ENCODE measurements around the gene ZNF783. TPM values are rescaled to one million over a fixed set of nuclear protein-coding genes. Genes with fewer than 3 reads are reported as not detected.

Gene ZNF783
- total and polyA plus RNA-seq, 9 of the 15 experiments (the other 6 are each of a cell fraction or from before 2014, with no cell fraction given): 0.66 to 11.2 (median 5.4) TPM

DNA sequence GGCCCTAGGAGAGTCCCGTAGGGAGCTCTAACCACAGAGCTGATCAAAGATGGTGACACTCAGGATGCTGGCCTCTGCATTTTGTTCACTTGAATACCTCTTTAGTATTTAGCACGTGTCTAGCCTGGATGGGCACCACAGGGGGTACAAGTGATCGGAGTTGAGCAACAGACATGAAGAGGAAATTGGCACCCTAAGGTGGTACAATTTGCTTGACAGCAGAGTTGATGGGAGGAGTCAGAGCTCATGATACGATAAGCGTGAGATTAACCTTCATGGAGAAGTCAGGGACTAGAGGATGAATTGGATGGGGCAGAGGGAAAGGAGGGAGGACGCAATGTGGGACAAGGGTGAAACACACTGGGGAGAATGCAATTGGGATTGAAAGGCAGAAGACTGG lies 32.5 kb upstream of the ZNF783 start:
- ChIA-PET POLR2A (interaction anchor here (0.6 to 1.5 kb wide), 7 partner anchors 8 to 34 kb away, joined by 3 to 5 read pairs (median 3); partner anchors contain the start of gene ZNF282), CTCF (ENCODE audit: low intra/inter-chr PET ratio) (no interaction called here)
- no peaks in the 10 kb centered on the region for H3K27me3 ChIP-seq (ENCODE audit: control insufficient read depth in 2 of 2, insufficient read depth in 2 of 2, low read length in 2 of 2)
- no peak overlapping the region for H2AFZ ChIP-seq (ENCODE audit: low read depth, low read length)
- H4K20me1 ChIP-seq (replicated peaks; ENCODE audit: control insufficient read depth, insufficient read depth, low read length): peaks cover 3% of the 10 kb centered on the region
- peaks cover 0 to 4% of the 10 kb centered on the region in 2 experiments; a peak in 2 of 5 replicates for H3K4me1 ChIP-seq (replicated peaks in 1 of 2; ENCODE audit: control insufficient read depth in 2 of 2, insufficient read depth in 2 of 2, low read length in 2 of 2)
- H3K9me3 ChIP-seq (replicated peaks; ENCODE audit: control insufficient read depth, insufficient read depth, low read depth, low read length): 0 out of 2 replicates have a peak, but pooled peaks cover 2% of the 10 kb centered on the region
- DNase-seq (ENCODE audit: extremely low read depth in 1 of 4, low spot score in 3 of 4): no peak
- H3K36me3 ChIP-seq (ENCODE audit: control insufficient read depth, insufficient read depth, low read length): peaks cover 13% of the 10 kb centered on the region
- intact Hi-C loops (cut with micrococcal nuclease) (no loop called here), in situ Hi-C loops (cut with MboI) (no loop called here)
- H3K4me3 ChIP-seq: no peak overlapping the region
- H3K9me1 ChIP-seq (ENCODE audit: control insufficient read depth, insufficient read depth, low read length): no peaks in the 10 kb centered on the region
- no peak overlapping the region for H3K4me2 ChIP-seq (ENCODE audit: insufficient read depth, low read length)
- H3K27ac ChIP-seq (ENCODE audit: extremely low read depth, low read depth, low read length): no peak overlapping the region
- no peaks in the 10 kb centered on the region for H3K79me2 ChIP-seq (ENCODE audit: control insufficient read depth, insufficient read depth, low read length)
- 8% methylated on average over 6 of the region's 6 CpGs for WGBS (ENCODE audit: insufficient coverage, low coverage, missing lambda C conversion rate)
- no peak for FAIRE-seq
- ATAC-seq: peak; percentile 22
- no peak overlapping the region for H3K9ac ChIP-seq (ENCODE audit: insufficient read depth in 1 of 2, low read depth in 2 of 2, low read length in 2 of 2)
- BruUV-seq (replicated peaks): no TSS peak
- TF ChIP-seq ZNF282 (CRISPR knock-in tag; IDR thresholded peaks at IDR 0.05): no peak
- TF ChIP-seq MEF2D (tag; conservative IDR thresholded peaks at IDR 0.05; ENCODE audit: low read depth): no peak
- no peak for TF ChIP-seq FUS (optimal IDR thresholded peaks at IDR 0.05; ENCODE audit: low read depth, low read length)
- TF ChIP-seq THRAP3 (IDR thresholded peaks at IDR 0.05; ENCODE audit: borderline replicate concordance): no peak
- TF ChIP-seq KLF16 (IDR thresholded peaks at IDR 0.05): no peak
- TF ChIP-seq, protein P1, sequence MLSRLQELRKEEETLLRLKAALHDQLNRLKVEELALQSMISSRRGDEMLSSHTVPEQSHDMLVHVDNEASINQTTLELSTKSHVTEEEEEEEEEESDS (CRISPR knock-in tag; IDR thresholded peaks at IDR 0.05): no peak
- TF ChIP-seq SRF (CRISPR knock-in tag; IDR thresholded peaks at IDR 0.05): no peak
- TF ChIP-seq, protein P2, sequence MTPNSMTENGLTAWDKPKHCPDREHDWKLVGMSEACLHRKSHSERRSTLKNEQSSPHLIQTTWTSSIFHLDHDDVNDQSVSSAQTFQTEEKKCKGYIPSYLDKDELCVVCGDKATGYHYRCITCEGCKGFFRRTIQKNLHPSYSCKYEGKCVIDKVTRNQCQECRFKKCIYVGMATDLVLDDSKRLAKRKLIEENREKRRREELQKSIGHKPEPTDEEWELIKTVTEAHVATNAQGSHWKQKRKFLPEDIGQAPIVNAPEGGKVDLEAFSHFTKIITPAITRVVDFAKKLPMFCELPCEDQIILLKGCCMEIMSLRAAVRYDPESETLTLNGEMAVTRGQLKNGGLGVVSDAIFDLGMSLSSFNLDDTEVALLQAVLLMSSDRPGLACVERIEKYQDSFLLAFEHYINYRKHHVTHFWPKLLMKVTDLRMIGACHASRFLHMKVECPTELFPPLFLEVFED (CRISPR knock-in tag; conservative IDR thresholded peaks at IDR 0.05): 0 out of 2 replicates have a peak, but pooled peaks have one; percentile 10
- TF ChIP-seq NFIC (IDR thresholded peaks at IDR 0.05): no peak
- no peak for TF ChIP-seq NFE2L1 (tag; IDR thresholded peaks at IDR 0.05; ENCODE audit: borderline replicate concordance, low read depth)
- no peak for TF ChIP-seq ZNF695 (CRISPR knock-in tag; IDR thresholded peaks at IDR 0.05)
- no peak for TF ChIP-seq LARP7 (IDR thresholded peaks at IDR 0.05)
- no peak for TF ChIP-seq PHF21A (IDR thresholded peaks at IDR 0.05; ENCODE audit: borderline replicate concordance, low read depth)
- no peak for TF ChIP-seq NFATC3 (IDR thresholded peaks at IDR 0.05)
- TF ChIP-seq SAFB (IDR thresholded peaks at IDR 0.05; ENCODE audit: borderline replicate concordance, low read depth, low read length): no peak
- TF ChIP-seq RCOR1 (IDR thresholded peaks at IDR 0.05; ENCODE audit: borderline replicate concordance in 1 of 2, low read depth in 2 of 2, low read length in 2 of 2): no peak
- no peak for TF ChIP-seq SREBF1 (IDR thresholded peaks at IDR 0.05; ENCODE audit: borderline replicate concordance, low read depth, low read length)
- TF ChIP-seq, protein P3, sequence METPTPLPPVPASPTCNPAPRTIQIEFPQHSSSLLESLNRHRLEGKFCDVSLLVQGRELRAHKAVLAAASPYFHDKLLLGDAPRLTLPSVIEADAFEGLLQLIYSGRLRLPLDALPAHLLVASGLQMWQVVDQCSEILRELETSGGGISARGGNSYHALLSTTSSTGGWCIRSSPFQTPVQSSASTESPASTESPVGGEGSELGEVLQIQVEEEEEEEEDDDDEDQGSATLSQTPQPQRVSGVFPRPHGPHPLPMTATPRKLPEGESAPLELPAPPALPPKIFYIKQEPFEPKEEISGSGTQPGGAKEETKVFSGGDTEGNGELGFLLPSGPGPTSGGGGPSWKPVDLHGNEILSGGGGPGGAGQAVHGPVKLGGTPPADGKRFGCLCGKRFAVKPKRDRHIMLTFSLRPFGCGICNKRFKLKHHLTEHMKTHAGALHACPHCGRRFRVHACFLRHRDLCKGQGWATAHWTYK (CRISPR knock-in tag; IDR thresholded peaks at IDR 0.05): no peak
- TF ChIP-seq ZNF24 (IDR thresholded peaks at IDR 0.05): no peak
- no peak for TF ChIP-seq ZNF324 (CRISPR knock-in tag; IDR thresholded peaks at IDR 0.05)
- no peak for TF ChIP-seq CCNT2 (IDR thresholded peaks at IDR 0.05; ENCODE audit: borderline replicate concordance, extremely low read depth, insufficient read length, low read depth, low read length)
- TF ChIP-seq SREBF2 (CRISPR knock-in tag; IDR thresholded peaks at IDR 0.05): no peak
- no peak for TF ChIP-seq ZNF707 (CRISPR knock-in tag; conservative IDR thresholded peaks at IDR 0.05)
- no peak for TF ChIP-seq FOXK2 (conservative IDR thresholded peaks at IDR 0.05 in 1 of 2, IDR thresholded peaks at IDR 0.05 in 1 of 2; ENCODE audit: low read depth in 2 of 2)
